ENCODE data around the gene DGKH.
"Not testable (repeated sequence)": the region's sequence is repeated elsewhere in the genome, so short reads cannot be mapped to it uniquely, and the experiment has no call there.

Gene DGKH

GRCh38 chr13:42114912-42115311, 66.5 kb downstream of the DGKH start:
- no peak for DNase-seq (ENCODE audit: low read depth)

- no peak for DNase-seq (ENCODE audit: low read depth)
Measured at GRCh38 chr13:42116225-42116624, 67.8 kb downstream of the DGKH start.

- DNase-seq (ENCODE audit: low read depth) = no peak
Measured at GRCh38 chr13:42119041-42119440, 70.6 kb downstream of the DGKH start.

- DNase-seq (ENCODE audit: low read depth) = no peak
Measured at GRCh38 chr13:42119875-42120274, 71.4 kb downstream of the DGKH start.

- DNase-seq (ENCODE audit: low read depth) = no peak
Measured at GRCh38 chr13:42123600-42123999, 75.2 kb downstream of the DGKH start.

- no peak for DNase-seq (ENCODE audit: low read depth)
Measured at GRCh38 chr13:42125046-42125445, 76.6 kb downstream of the DGKH start.

GRCh38 chr13:42127047-42127446, 78.6 kb downstream of the DGKH start:
- no peak for DNase-seq (ENCODE audit: low read depth)

- no peak for DNase-seq (ENCODE audit: low read depth)
Measured at GRCh38 chr13:42129033-42129432, 80.6 kb downstream of the DGKH start.

GRCh38 chr13:42136518-42136917, 88.1 kb downstream of the DGKH start:
- no peak for DNase-seq (ENCODE audit: low read depth)

- DNase-seq (ENCODE audit: low read depth) = no peak
Measured at GRCh38 chr13:42137856-42138537, 89.5 kb downstream of the DGKH start.

GRCh38 chr13:42140494-42140893, 92.0 kb downstream of the DGKH start:
- DNase-seq (ENCODE audit: low read depth) = no peak

GRCh38 chr13:42141052-42141451, 92.6 kb downstream of the DGKH start:
- not testable (repeated sequence) for DNase-seq (ENCODE audit: low read depth)

GRCh38 chr13:42146359-42146758, 97.9 kb downstream of the DGKH start:
- no peak for DNase-seq (ENCODE audit: low read depth)

GRCh38 chr13:42148538-42148937, 100.1 kb downstream of the DGKH start:
- no peak for DNase-seq (ENCODE audit: low read depth)

- DNase-seq (ENCODE audit: low read depth) = no peak
Measured at GRCh38 chr13:42149136-42149535, 100.7 kb downstream of the DGKH start.

- no peak for DNase-seq (ENCODE audit: low read depth)
Measured at GRCh38 chr13:42151781-42152180, 103.3 kb downstream of the DGKH start.

GRCh38 chr13:42152495-42152894, 104.0 kb downstream of the DGKH start:
- DNase-seq (ENCODE audit: low read depth) = no peak

GRCh38 chr13:42153199-42154113, 105.0 kb downstream of the DGKH start:
- no peak for DNase-seq (ENCODE audit: low read depth)

GRCh38 chr13:42155251-42155650, 106.8 kb downstream of the DGKH start:
- DNase-seq (ENCODE audit: low read depth) = no peak

GRCh38 chr13:42163338-42163737, 114.9 kb downstream of the DGKH start:
- not testable (repeated sequence) for DNase-seq (ENCODE audit: low read depth)

- DNase-seq (ENCODE audit: low read depth) = not testable (repeated sequence)
Measured at GRCh38 chr13:42163910-42164309, 115.5 kb downstream of the DGKH start.

GRCh38 chr13:42164557-42165125, 116.2 kb downstream of the DGKH start:
- DNase-seq (ENCODE audit: low read depth) = no peak

GRCh38 chr13:42168496-42168895, 120.0 kb downstream of the DGKH start:
- DNase-seq (ENCODE audit: low read depth) = no peak
